Measurements from ENCODE around the gene TMEM184B.

The TMEM184B gene

GRCh38 chr22:38213319-38213989 lies 59.4 kb downstream of the TMEM184B start:
- Histone ChIP-seq H3K27me3 (ENCODE audit: insufficient read depth, insufficient read length) (no peaks in the 10 kb centered on the region), H3K36me3 (ENCODE audit: insufficient read depth, insufficient read length, low read length) (peaks cover 34% of the 10 kb centered on the region), H3K9ac (ENCODE audit: insufficient read length, low read depth) (no peak overlapping the region), H3K4me1 (ENCODE audit: insufficient read depth, insufficient read length) (peaks cover 18% of the 10 kb centered on the region), H3K9me3 (ENCODE audit: insufficient read depth, low read length) (no peaks in the 10 kb centered on the region), H3K4me3 (ENCODE audit: insufficient read length, low read depth) (no peak overlapping the region)
- DNase-seq (ENCODE audit: low read depth, low spot score), result no peak
- no peak for TF ChIP-seq ZNF274 (IDR thresholded peaks at IDR 0.05; ENCODE audit: low read depth, low read length)
- TF ChIP-seq YY1 (IDR thresholded peaks at IDR 0.05; ENCODE audit: insufficient read depth, insufficient read length), result no peak
- TF ChIP-seq SUZ12 (IDR thresholded peaks at IDR 0.05; ENCODE audit: extremely low read depth, insufficient read depth, insufficient read length), result no peak

GRCh38 chr22:38212442-38212841 lies 60.4 kb downstream of the TMEM184B start:
- peaks cover 35% of the 10 kb centered on the region for H3K36me3 ChIP-seq (ENCODE audit: insufficient read depth, insufficient read length, low read length)
- H3K4me3 ChIP-seq (ENCODE audit: insufficient read length, low read depth), result no peak overlapping the region
- no peaks in the 10 kb centered on the region for H3K9me3 ChIP-seq (ENCODE audit: insufficient read depth, low read length)
- DNase-seq (ENCODE audit: low read depth, low spot score), result no peak
- no peaks in the 10 kb centered on the region for H3K27me3 ChIP-seq (ENCODE audit: insufficient read depth, insufficient read length)
- H3K4me1 ChIP-seq (ENCODE audit: insufficient read depth, insufficient read length), result peaks cover 14% of the 10 kb centered on the region
- H3K9ac ChIP-seq (ENCODE audit: insufficient read length, low read depth), result no peak overlapping the region
- TF ChIP-seq YY1 (IDR thresholded peaks at IDR 0.05; ENCODE audit: insufficient read depth, insufficient read length) (no peak), SUZ12 (IDR thresholded peaks at IDR 0.05; ENCODE audit: extremely low read depth, insufficient read depth, insufficient read length) (no peak), ZNF274 (IDR thresholded peaks at IDR 0.05; ENCODE audit: low read depth, low read length) (no peak)

GRCh38 chr22:38211556-38211955 lies 61.3 kb downstream of the TMEM184B start:
- Histone ChIP-seq H3K4me1 (ENCODE audit: insufficient read depth, insufficient read length) (peaks cover 14% of the 10 kb centered on the region), H3K36me3 (ENCODE audit: insufficient read depth, insufficient read length, low read length) (peaks cover 34% of the 10 kb centered on the region), H3K4me3 (ENCODE audit: insufficient read length, low read depth) (no peak overlapping the region), H3K9ac (ENCODE audit: insufficient read length, low read depth) (no peak overlapping the region), H3K9me3 (ENCODE audit: insufficient read depth, low read length) (no peaks in the 10 kb centered on the region), H3K27me3 (ENCODE audit: insufficient read depth, insufficient read length) (no peaks in the 10 kb centered on the region)
- no peak for DNase-seq (ENCODE audit: low read depth, low spot score)
- TF ChIP-seq YY1 (IDR thresholded peaks at IDR 0.05; ENCODE audit: insufficient read depth, insufficient read length) (no peak), ZNF274 (IDR thresholded peaks at IDR 0.05; ENCODE audit: low read depth, low read length) (no peak), SUZ12 (IDR thresholded peaks at IDR 0.05; ENCODE audit: extremely low read depth, insufficient read depth, insufficient read length) (no peak)

- H3K4me1 ChIP-seq (ENCODE audit: insufficient read depth, insufficient read length), result peaks cover 24% of the 10 kb centered on the region
- H3K36me3 ChIP-seq (ENCODE audit: insufficient read depth, insufficient read length, low read length), result peaks cover 8% of the 10 kb centered on the region
- H3K9ac ChIP-seq (ENCODE audit: insufficient read length, low read depth), result no peak overlapping the region
- H3K4me3 ChIP-seq (ENCODE audit: insufficient read length, low read depth), result no peak overlapping the region
- no peaks in the 10 kb centered on the region for H3K9me3 ChIP-seq (ENCODE audit: insufficient read depth, low read length)
- no peak for DNase-seq (ENCODE audit: low read depth, low spot score)
- TF ChIP-seq SUZ12 (IDR thresholded peaks at IDR 0.05; ENCODE audit: extremely low read depth, insufficient read depth, insufficient read length) (no peak), ZNF274 (IDR thresholded peaks at IDR 0.05; ENCODE audit: low read depth, low read length) (no peak), YY1 (IDR thresholded peaks at IDR 0.05; ENCODE audit: insufficient read depth, insufficient read length) (no peak)
- peaks cover 5% of the 10 kb centered on the region for H3K27me3 ChIP-seq (ENCODE audit: insufficient read depth, insufficient read length)
These were observed 64.2 kb downstream of the TMEM184B start for GRCh38 chr22:38208551-38208968.

- Histone ChIP-seq H3K36me3 (ENCODE audit: insufficient read depth, insufficient read length, low read length) (peaks cover 8% of the 10 kb centered on the region), H3K9me3 (ENCODE audit: insufficient read depth, low read length) (no peaks in the 10 kb centered on the region), H3K27me3 (ENCODE audit: insufficient read depth, insufficient read length) (peaks cover 5% of the 10 kb centered on the region), H3K4me3 (ENCODE audit: insufficient read length, low read depth) (no peak overlapping the region), H3K9ac (ENCODE audit: insufficient read length, low read depth) (no peak overlapping the region), H3K4me1 (ENCODE audit: insufficient read depth, insufficient read length) (peaks cover 25% of the 10 kb centered on the region)
- no peak for DNase-seq (ENCODE audit: low read depth, low spot score)
- TF ChIP-seq ZNF274 (IDR thresholded peaks at IDR 0.05; ENCODE audit: low read depth, low read length) (no peak), YY1 (IDR thresholded peaks at IDR 0.05; ENCODE audit: insufficient read depth, insufficient read length) (no peak), SUZ12 (IDR thresholded peaks at IDR 0.05; ENCODE audit: extremely low read depth, insufficient read depth, insufficient read length) (no peak)
These were observed 64.8 kb downstream of the TMEM184B start for GRCh38 chr22:38207898-38208432.

GRCh38 chr22:38205261-38206128 lies 67.3 kb downstream of the TMEM184B start:
- Histone ChIP-seq H3K9me3 (ENCODE audit: insufficient read depth, low read length) (no peaks in the 10 kb centered on the region), H3K4me1 (ENCODE audit: insufficient read depth, insufficient read length) (peaks cover 31% of the 10 kb centered on the region), H3K9ac (ENCODE audit: insufficient read length, low read depth) (no peak overlapping the region), H3K4me3 (ENCODE audit: insufficient read length, low read depth) (no peak overlapping the region), H3K36me3 (ENCODE audit: insufficient read depth, insufficient read length, low read length) (peaks cover 4% of the 10 kb centered on the region), H3K27me3 (ENCODE audit: insufficient read depth, insufficient read length) (peaks cover 5% of the 10 kb centered on the region)
- TF ChIP-seq YY1 (IDR thresholded peaks at IDR 0.05; ENCODE audit: insufficient read depth, insufficient read length) (no peak), SUZ12 (IDR thresholded peaks at IDR 0.05; ENCODE audit: extremely low read depth, insufficient read depth, insufficient read length) (no peak), ZNF274 (IDR thresholded peaks at IDR 0.05; ENCODE audit: low read depth, low read length) (no peak)
- no peak for DNase-seq (ENCODE audit: low read depth, low spot score)

- DNase-seq (ENCODE audit: low read depth, low spot score), result no peak
- Histone ChIP-seq H3K9me3 (ENCODE audit: insufficient read depth, low read length) (no peaks in the 10 kb centered on the region), H3K4me1 (ENCODE audit: insufficient read depth, insufficient read length) (peaks cover 28% of the 10 kb centered on the region), H3K4me3 (ENCODE audit: insufficient read length, low read depth) (no peak overlapping the region), H3K9ac (ENCODE audit: insufficient read length, low read depth) (no peak overlapping the region), H3K36me3 (ENCODE audit: insufficient read depth, insufficient read length, low read length) (peaks cover 4% of the 10 kb centered on the region), H3K27me3 (ENCODE audit: insufficient read depth, insufficient read length) (peaks cover 5% of the 10 kb centered on the region)
- no peak for TF ChIP-seq SUZ12 (IDR thresholded peaks at IDR 0.05; ENCODE audit: extremely low read depth, insufficient read depth, insufficient read length)
- TF ChIP-seq ZNF274 (IDR thresholded peaks at IDR 0.05; ENCODE audit: low read depth, low read length), result no peak
- TF ChIP-seq YY1 (IDR thresholded peaks at IDR 0.05; ENCODE audit: insufficient read depth, insufficient read length), result no peak
These were observed 68.0 kb downstream of the TMEM184B start for GRCh38 chr22:38204784-38205183.

Measured in NT2/D1 (cell line).